HepG2 (cell line): ENCODE results near the gene MTCL1. TPM values are rescaled to one million over a fixed set of nuclear protein-coding genes. Genes with fewer than 3 reads are reported as not detected.

Source experiments
- ATAC-seq: fragments of 200-7000 bp; cut with Tn5 transposase; 3 replicates; pipeline ENCODE4 v1.9.1; 2020; ENCODE audit warnings: mild to moderate bottlenecking, moderate library complexity
- BruUV-seq: library from RNA; stranded (reverse); fragments of 400-500 nt; replicated peaks from 2 replicates; lab custom pipeline; 2021; lab: Mats Ljungman, UMichigan
- CTCF ChIA-PET: fragments of 300-600 bp; formaldehyde crosslinking; extraction: SDS; loops from one replicate; lab custom pipeline; 2021; ENCODE audit warnings: low total read pairs, inconsistent platforms, low intra/inter-chr PET ratio; lab: Yijun Ruan, JAX
- POLR2A ChIA-PET: fragments of 350-600 bp; sonication (Branson Sonifier 250); formaldehyde crosslinking; loops from one replicate; lab custom pipeline; 2020; ENCODE audit warnings: antibody characterized with exemption, inconsistent platforms; lab: Yijun Ruan, JAX
- DNase-seq: peaks from one replicate; pipeline ENCODE4 v3.0.0-alpha.2; 2015; ENCODE audit warnings: low spot score
- FAIRE-seq: peaks from 3 replicates; lab custom pipeline; 2011; peaks lifted over from hg19 to GRCh38; lab: Jason Lieb, UNC
- H2AFZ ChIP-seq: one replicate; pipeline ENCODE4 v1.6.1; 2011; ENCODE audit warnings: low read length, inconsistent platforms
- H3K27ac ChIP-seq: fragments of 300-600 bp; 3 replicates; pipeline ENCODE4 v1.8.0; 2011; ENCODE audit warnings: mixed run types, mild to moderate bottlenecking, mixed read lengths, low read length, inconsistent platforms; ENCODE audit not compliant: insufficient read depth; ENCODE audit errors: extremely low read length
- H3K27me3 ChIP-seq, 2 experiments: fragments of 200-600 bp in 1 of 2; 2 replicates in 1 of 2; 3 replicates in 1 of 2; pipeline versions ENCODE4 v1.6.0 to v1.8.0; 2011; ENCODE audit warnings: low read length in 2 of 2, mild to moderate bottlenecking in 2 of 2, moderate library complexity in 2 of 2, inconsistent platforms in 1 of 2; ENCODE audit not compliant: insufficient read depth in 2 of 2, control insufficient read depth in 1 of 2
- H3K36me3 ChIP-seq, 2 experiments: fragments of 200-600 bp in 1 of 2; replicated peaks in 1 of 2; 2 replicates in 1 of 2; 3 replicates in 1 of 2; pipeline versions ENCODE4 v1.5.1 to v1.8.0; 2011; ENCODE audit warnings: low read length in 2 of 2, inconsistent platforms in 1 of 2; ENCODE audit not compliant: insufficient read depth in 2 of 2, control insufficient read depth in 1 of 2
- H3K4me1 ChIP-seq: 2 replicates; pipeline ENCODE4 v1.5.1; 2012; ENCODE audit warnings: low read length, inconsistent platforms; ENCODE audit not compliant: insufficient read depth
- H3K4me2 ChIP-seq: 2 replicates; pipeline ENCODE4 v1.6.0; 2011; ENCODE audit warnings: low read depth, low read length, inconsistent platforms
- H3K4me3 ChIP-seq, 3 experiments: fragments of 200-600 bp in 1 of 3; sonication (generic), shearing (Covaris generic) in 1 of 3; replicated peaks in 1 of 3; 2 replicates each; pipeline ENCODE4 v1.5.1; 2011 to 2016; ENCODE audit warnings: low read length in 3 of 3, inconsistent platforms in 2 of 3, low read depth in 2 of 3, mild to moderate bottlenecking in 2 of 3, control low read depth in 1 of 3, mixed read lengths in 1 of 3; ENCODE audit not compliant: insufficient read depth in 1 of 3
- H3K79me2 ChIP-seq: one replicate; pipeline ENCODE4 v1.6.1; 2011; ENCODE audit warnings: low read length, inconsistent platforms; ENCODE audit not compliant: insufficient read depth
- H3K9ac ChIP-seq: 2 replicates; pipeline ENCODE4 v1.6.0; 2011; ENCODE audit warnings: mild to moderate bottlenecking, low read depth, low read length, inconsistent platforms; ENCODE audit not compliant: insufficient read depth
- H3K9me3 ChIP-seq: 2 replicates; pipeline ENCODE4 v1.5.1; 2012; ENCODE audit warnings: mild to moderate bottlenecking, low read length
- H4K20me1 ChIP-seq: 2 replicates; pipeline ENCODE4 v1.6.0; 2011; ENCODE audit warnings: inconsistent platforms, mild to moderate bottlenecking, low read length, moderate library complexity; ENCODE audit not compliant: insufficient read depth
- ASH2L ChIP-seq: fragments of 300-600, 200-600 bp; sonication (generic); IDR thresholded peaks from 2 replicates; pipeline ENCODE4 v1.7.0; 2017; ENCODE audit warnings: low read depth, mild to moderate bottlenecking, moderate library complexity, mixed read lengths, low read length; ENCODE audit not compliant: insufficient read length
- E2F1 ChIP-seq: sonication (generic); formaldehyde crosslinking; IDR thresholded peaks from 2 replicates; pipeline ENCODE4 v1.5.0; 2020; ENCODE audit warnings: missing genetic modification reagents
- E2F5 ChIP-seq: sonication (generic); formaldehyde crosslinking; conservative IDR thresholded peaks from 2 replicates; pipeline ENCODE4 v1.4.0; 2020; ENCODE audit warnings: missing genetic modification reagents
- KDM4B ChIP-seq: sonication (generic); formaldehyde crosslinking; IDR thresholded peaks from 2 replicates; pipeline ENCODE4 v1.4.0; 2020; ENCODE audit warnings: missing genetic modification reagents
- NR2C2 ChIP-seq: sonication (generic); formaldehyde crosslinking; IDR thresholded peaks from 2 replicates; pipeline ENCODE4 v1.4.0; 2020; ENCODE audit warnings: missing genetic modification reagents, mild to moderate bottlenecking, moderate library complexity, borderline replicate concordance
- ONECUT2 ChIP-seq: sonication (generic); formaldehyde crosslinking; IDR thresholded peaks from 2 replicates; pipeline ENCODE4 v1.4.0; 2020; ENCODE audit warnings: missing genetic modification reagents
- PCBP2 ChIP-seq: fragments of 200-400 bp; formaldehyde crosslinking; optimal IDR thresholded peaks from 2 replicates; pipeline ENCODE3; 2018; ENCODE audit warnings: low read length, low read depth; ENCODE audit not compliant: poor library complexity, severe bottlenecking
- RXRB ChIP-seq: IDR thresholded peaks from 2 replicates; pipeline ENCODE4 v1.6.1; 2016; ENCODE audit warnings: borderline replicate concordance, missing genetic modification reagents, missing compliant biosample characterization
- STAG1 ChIP-seq: sonication (generic); formaldehyde crosslinking; IDR thresholded peaks from 2 replicates; pipeline ENCODE4 v1.4.0; 2020; ENCODE audit warnings: missing genetic modification reagents
- TBX3 ChIP-seq: fragments of 450-650 bp; IDR thresholded peaks from 2 replicates; pipeline ENCODE4 v1.6.1; 2017; ENCODE audit warnings: antibody characterized with exemption, mild to moderate bottlenecking, inconsistent platforms, borderline replicate concordance
- ZKSCAN1 ChIP-seq: fragments of 150-350 bp; IDR thresholded peaks from 2 replicates; pipeline ENCODE4 v1.6.1; 2014; ENCODE audit warnings: low read length
- ZNF441 ChIP-seq: sonication (generic); formaldehyde crosslinking; IDR thresholded peaks from 2 replicates; pipeline ENCODE4 v1.7.0; 2021; ENCODE audit warnings: missing genetic modification reagents, borderline replicate concordance
- ZNF687 ChIP-seq: sonication (generic); formaldehyde crosslinking; IDR thresholded peaks from 2 replicates; pipeline ENCODE4 v1.5.1; 2020; ENCODE audit warnings: mild to moderate bottlenecking, missing genetic modification reagents, moderate library complexity
- ZNF691 ChIP-seq: sonication (generic); formaldehyde crosslinking; IDR thresholded peaks from 2 replicates; pipeline ENCODE4 v1.4.0; 2020; ENCODE audit warnings: missing genetic modification reagents, low read depth, mild to moderate bottlenecking, borderline replicate concordance
- WGBS: methylation state at CpG from one replicate; pipeline ENCODE4 v1.1.6; 2017; ENCODE audit warnings: low lambda C conversion rate; 5-methylcytosine and 5-hydroxymethylcytosine counted together
- in situ Hi-C: cut with HindIII; loops from 2 replicates; pipeline ENCODE4 v1.10.0; 2017; ENCODE audit warnings: low pct_unique_long_range_greater_than_20kb; ENCODE audit not compliant: extremely low pct_ligation_motif_present
- intact Hi-C: fragments of 100-400 bp; cut with micrococcal nuclease; formaldehyde crosslinking; loops from one replicate; pipeline ENCODE4 v1.10.0; 2022; ENCODE audit not compliant: unreplicated experiment
- polyA plus RNA-seq, 8 experiments: library from polyadenylated mRNA; depleted of rRNA in 3 of 8; stranded (reverse) in 7 of 8; unstranded in 1 of 8; fragments of >200 nt; fragmentation: Illumina TruSeq in 4 of 8; extraction: Trizol in 4 of 8; gene quantifications; 2 replicates each; pipeline versions ENCODE4 v1.2.1 to v1.2.3, GENCODE V29; 2011 to 2016; ENCODE audit warnings: low read depth in 4 of 8, missing spikeins in 1 of 8, mixed read lengths in 1 of 8; ENCODE audit not compliant: insufficient read depth in 1 of 8
- total RNA-seq, 5 experiments: library from RNA; depleted of rRNA; stranded (reverse); fragments of >200 nt; fragmentation: Illumina TruSeq; extraction: Trizol; gene quantifications; 2 replicates each; pipeline ENCODE4 v1.2.3, GENCODE V29; 2016; ENCODE audit warnings: low read depth in 1 of 5

Gene MTCL1
- total and polyA plus RNA-seq, 2 of the 13 experiments (the other 11 are each of a cell fraction or from before 2014, with no cell fraction given), result 3.1 to 3.2 TPM

- TF ChIP-seq E2F5 (CRISPR knock-in tag), result no peak
- no peak for TF ChIP-seq NR2C2 (CRISPR knock-in tag)
- TF ChIP-seq ZNF687 (CRISPR knock-in tag), result no peak
Observed at GRCh38 chr18:8750954-8751415, 45.6 kb downstream of the MTCL1 start (continued).

GRCh38 chr18:8751692-8752091 is 46.3 kb downstream of the MTCL1 start:
- ATAC-seq, result no peak
- no peaks in the 10 kb centered on the region for H4K20me1 ChIP-seq
- ChIA-PET POLR2A (no interaction called here), CTCF (no interaction called here)
- intact Hi-C loops, result no loop called here
- H3K79me2 ChIP-seq, result no peaks in the 10 kb centered on the region
- no peak for TF ChIP-seq ZKSCAN1
- no peak for TF ChIP-seq TBX3
- TF ChIP-seq RXRB (CRISPR knock-in tag), result no peak
- TF ChIP-seq ZNF441 (CRISPR knock-in tag), result no peak
- no peak for TF ChIP-seq E2F1 (CRISPR knock-in tag)
- no peak for TF ChIP-seq ASH2L
- no peak for TF ChIP-seq ONECUT2 (CRISPR knock-in tag)
- TF ChIP-seq ZNF691 (CRISPR knock-in tag), result no peak
- TF ChIP-seq KDM4B, result no peak
- TF ChIP-seq PCBP2, result no peak
- no peak for TF ChIP-seq STAG1 (CRISPR knock-in tag)
- TF ChIP-seq, all 625 proteins: peak for 0
- no peak overlapping the region for H3K27ac ChIP-seq
- no peak overlapping the region for H3K9ac ChIP-seq
- H3K4me1 ChIP-seq, result no peaks in the 10 kb centered on the region
- peaks cover 0 to 3% of the 10 kb centered on the region in 2 experiments; a peak in 1 of 5 replicates for H3K36me3 ChIP-seq
- no peaks in the 10 kb centered on the region for H3K9me3 ChIP-seq
- DNase-seq, result no peak
- WGBS, result 79% methylated on average over 9 of the region's 9 CpGs
- no peak overlapping the region for H2AFZ ChIP-seq
- no TSS peak for BruUV-seq
- H3K27me3 ChIP-seq, result peaks cover 0 to 1% of the 10 kb centered on the region in 2 experiments; a peak in 1 of 5 replicates
- in situ Hi-C loops, result no loop called here
- FAIRE-seq, result no peak
- no peak overlapping the region for H3K4me2 ChIP-seq
- no peak overlapping the region for H3K4me3 ChIP-seq
